GM12878 (cell line): ENCODE measurements around the gene PPP1R14B. TPM values are rescaled to one million over a fixed set of nuclear protein-coding genes. Genes with fewer than 3 reads are reported as not detected.

ENCODE experiments used
- ATAC-seq: fragments of 200-7000 bp; cut with Tn5 transposase; 3 replicates; pipeline ENCODE4 v1.9.1; 2020; ENCODE audit warnings: mild to moderate bottlenecking, moderate library complexity
- BruUV-seq: library from RNA; stranded (reverse); fragments of 400-500 nt; replicated peaks from 2 replicates; lab custom pipeline; 2021; lab: Mats Ljungman, UMichigan
- CTCF ChIA-PET: fragments of 300-600 bp; sonication (Branson Sonifier 250); formaldehyde crosslinking; extraction: SDS; loops from one replicate; lab custom pipeline; 2021; ENCODE audit warnings: inconsistent platforms; lab: Yijun Ruan, JAX
- POLR2A ChIA-PET: fragments of 350-600 bp; formaldehyde crosslinking; extraction: SDS; loops from one replicate; lab custom pipeline; 2021; ENCODE audit warnings: inconsistent platforms; lab: Charles Lee
- RAD21 ChIA-PET: fragments of 300-600 bp; sonication (Branson Sonifier 250); formaldehyde crosslinking; loops from one replicate; lab custom pipeline; 2023; ENCODE audit warnings: antibody characterized with exemption; ENCODE audit not compliant: unreplicated experiment; lab: Charles Lee
- SMC1A ChIA-PET: fragments of 300-600 bp; sonication (Branson Sonifier 250); formaldehyde crosslinking; loops from one replicate; lab custom pipeline; 2023; ENCODE audit not compliant: unreplicated experiment, uncharacterized antibody; lab: Charles Lee
- DNase-seq: peaks from one replicate; pipeline ENCODE4 v3.0.0-alpha.2; 2011; ENCODE audit warnings: low read depth, low spot score
- FAIRE-seq: peaks from 3 replicates; lab custom pipeline; 2011; peaks lifted over from hg19 to GRCh38; lab: Jason Lieb, UNC
- H2AFZ ChIP-seq: 2 replicates; pipeline ENCODE4 v1.6.0; 2011; ENCODE audit warnings: low read depth, low read length, control low read depth; ENCODE audit not compliant: control insufficient read depth
- H3K27ac ChIP-seq: 2 replicates; pipeline ENCODE4 v1.5.1; 2011; ENCODE audit warnings: control low read depth; ENCODE audit not compliant: control insufficient read depth, insufficient read depth
- H3K27me3 ChIP-seq, 2 experiments: replicated peaks in 1 of 2; 2 replicates each; pipeline versions ENCODE4 v1.6.0 to v1.6.1; 2011; ENCODE audit warnings: low read length in 1 of 2; ENCODE audit not compliant: control insufficient read depth in 2 of 2, insufficient read depth in 2 of 2
- H3K36me3 ChIP-seq, 2 experiments: 2 replicates each; pipeline ENCODE4 v1.5.1; 2011; ENCODE audit warnings: low read length in 1 of 2; ENCODE audit not compliant: control insufficient read depth in 2 of 2, insufficient read depth in 2 of 2
- H3K4me1 ChIP-seq: 2 replicates; pipeline ENCODE4 v1.6.1; 2011; ENCODE audit warnings: mild to moderate bottlenecking, low read length, moderate library complexity, mixed read lengths; ENCODE audit not compliant: control insufficient read depth, insufficient read depth
- H3K4me2 ChIP-seq: 2 replicates; pipeline ENCODE4 v1.6.0; 2011; ENCODE audit warnings: control low read depth; ENCODE audit not compliant: control insufficient read depth, insufficient read depth
- H3K4me3 ChIP-seq: fragments of 200-600 bp; sonication (generic); 2 replicates; pipeline ENCODE4 v1.5.1; 2016
- H3K79me2 ChIP-seq: 2 replicates; pipeline ENCODE4 v1.6.0; 2011; ENCODE audit warnings: low read length; ENCODE audit not compliant: control insufficient read depth, insufficient read depth
- H3K9ac ChIP-seq: 2 replicates; pipeline ENCODE4 v1.8.0; 2011; ENCODE audit warnings: low read length, control low read depth, mixed read lengths; ENCODE audit not compliant: control insufficient read depth, insufficient read depth
- H3K9me3 ChIP-seq: replicated peaks from 3 replicates; pipeline ENCODE4 v1.5.1; 2011; ENCODE audit warnings: mild to moderate bottlenecking, low read length; ENCODE audit not compliant: control insufficient read depth, insufficient read depth
- H4K20me1 ChIP-seq: 2 replicates; pipeline ENCODE4 v1.6.0; 2011; ENCODE audit not compliant: control insufficient read depth, insufficient read depth
- CHD1 ChIP-seq: IDR thresholded peaks from 2 replicates; pipeline ENCODE4 v1.6.1; 2012; ENCODE audit warnings: low read depth, low read length, improper control_type of control experiment
- CHD2 ChIP-seq: IDR thresholded peaks from 2 replicates; pipeline ENCODE4 v1.6.1; 2011; ENCODE audit warnings: low read depth, low read length, improper control_type of control experiment, borderline replicate concordance
- FOS ChIP-seq: IDR thresholded peaks from 3 replicates; pipeline ENCODE4 v1.6.1; 2011; ENCODE audit warnings: borderline replicate concordance; ENCODE audit not compliant: insufficient read length; ENCODE audit errors: extremely low read depth
- IKZF1 ChIP-seq: fragments of 450-650 bp; conservative IDR thresholded peaks from 2 replicates; pipeline ENCODE4 v1.6.1; 2017; ENCODE audit warnings: antibody characterized with exemption, mild to moderate bottlenecking
- KLF5 ChIP-seq: fragments of 450-650 bp; IDR thresholded peaks from 2 replicates; pipeline ENCODE4 v1.6.1; 2014; ENCODE audit warnings: mild to moderate bottlenecking; ENCODE audit not compliant: partially characterized antibody
- MEF2A ChIP-seq: IDR thresholded peaks from 2 replicates; pipeline ENCODE4 v1.6.1; 2011; ENCODE audit warnings: low read depth, mild to moderate bottlenecking, low read length, moderate library complexity; ENCODE audit not compliant: insufficient read depth
- MTA3 ChIP-seq: IDR thresholded peaks from 2 replicates; pipeline ENCODE4 v1.6.1; 2012; ENCODE audit warnings: low read length, inconsistent platforms, borderline replicate concordance
- NR2F1 ChIP-seq: fragments of 450-650 bp; conservative IDR thresholded peaks from 2 replicates; pipeline ENCODE4 v1.6.1; 2017; ENCODE audit warnings: mild to moderate bottlenecking
- PRDM15 ChIP-seq: fragments of 450-650 bp; formaldehyde crosslinking; IDR thresholded peaks from 2 replicates; pipeline ENCODE4 v1.4.0; 2020; ENCODE audit warnings: mild to moderate bottlenecking, moderate library complexity
- RCOR1 ChIP-seq: conservative IDR thresholded peaks from 2 replicates; pipeline ENCODE4 v1.6.1; 2012; ENCODE audit warnings: low read depth, low read length, improper control_type of control experiment
- SREBF2 ChIP-seq: IDR thresholded peaks from 2 replicates; pipeline ENCODE4 v1.6.1; 2012; ENCODE audit warnings: mild to moderate bottlenecking, low read length
- STAT1 ChIP-seq: fragments of 450-650 bp; conservative IDR thresholded peaks from 2 replicates; pipeline ENCODE4 v1.6.1; 2014; ENCODE audit warnings: antibody characterized with exemption, mild to moderate bottlenecking
- TAF1 ChIP-seq: IDR thresholded peaks from 2 replicates; pipeline ENCODE4 v1.6.1; 2011; ENCODE audit warnings: mild to moderate bottlenecking, low read depth, low read length, borderline replicate concordance
- ZBTB33 ChIP-seq: fragments of 450-650 bp; IDR thresholded peaks from 2 replicates; pipeline ENCODE4 v1.6.1; 2017; ENCODE audit warnings: mild to moderate bottlenecking
- ZNF384 ChIP-seq: IDR thresholded peaks from 2 replicates; pipeline ENCODE4 v1.6.1; 2012; ENCODE audit warnings: low read depth, mild to moderate bottlenecking, low read length, improper control_type of control experiment, borderline replicate concordance
- WGBS: methylation state at CpG from one replicate; pipeline ENCODE4 v1.1.6; 2016; ENCODE audit warnings: low lambda C conversion rate; ENCODE audit not compliant: insufficient replicate concordance, insufficient coverage; ENCODE audit errors: missing lambda C conversion rate; 5-methylcytosine and 5-hydroxymethylcytosine counted together
- in situ Hi-C: fragments of 300-500 bp; cut with MboI; formaldehyde crosslinking; loops from 9 replicates; pipeline ENCODE4 v1.14.3; 2018; ENCODE audit warnings: mixed read lengths
- intact Hi-C: fragments of 100-400 bp; cut with micrococcal nuclease; formaldehyde crosslinking; loops from one replicate; pipeline ENCODE4 v1.14.2; 2022; ENCODE audit not compliant: unreplicated experiment
- polyA plus RNA-seq, 11 experiments: library from polyadenylated mRNA; depleted of rRNA in 4 of 11; unstranded in 6 of 11; stranded (reverse) in 5 of 11; fragments of >200 nt; fragmentation: Nextera tagmentation in 4 of 11; fragmentation: Illumina TruSeq in 1 of 11; extraction: Ambion mirVana in 4 of 11; extraction: Trizol in 1 of 11; gene quantifications; 1 replicate in 1 of 11; 2 replicates in 10 of 11; pipeline versions ENCODE4 v1.2.1 to v1.2.3, GENCODE V29; 2011 to 2016; ENCODE audit warnings: inconsistent platforms in 2 of 11, missing spikeins in 2 of 11, low read depth in 1 of 11
- total RNA-seq, 4 experiments: library from RNA; depleted of rRNA in 3 of 4; stranded (reverse); fragments of >200 nt in 3 of 4; fragmentation: Illumina TruSeq in 1 of 4; extraction: Trizol in 1 of 4; gene quantifications; 2 replicates each; pipeline versions ENCODE4 v1.2.1 to v1.2.3, GENCODE V29; 2013 to 2021
- TF ChIP-seq, protein P1 (sequence below): fragments of 450-650 bp; IDR thresholded peaks from 2 replicates; pipeline ENCODE4 v1.6.1; 2017; ENCODE audit warnings: antibody characterized with exemption, mild to moderate bottlenecking, moderate library complexity

Gene PPP1R14B
- total and polyA plus RNA-seq, 10 of the 15 experiments (the other 5 are each of a cell fraction or from before 2014, with no cell fraction given), result 8.4 to 283 (median 124) TPM

DNA sequence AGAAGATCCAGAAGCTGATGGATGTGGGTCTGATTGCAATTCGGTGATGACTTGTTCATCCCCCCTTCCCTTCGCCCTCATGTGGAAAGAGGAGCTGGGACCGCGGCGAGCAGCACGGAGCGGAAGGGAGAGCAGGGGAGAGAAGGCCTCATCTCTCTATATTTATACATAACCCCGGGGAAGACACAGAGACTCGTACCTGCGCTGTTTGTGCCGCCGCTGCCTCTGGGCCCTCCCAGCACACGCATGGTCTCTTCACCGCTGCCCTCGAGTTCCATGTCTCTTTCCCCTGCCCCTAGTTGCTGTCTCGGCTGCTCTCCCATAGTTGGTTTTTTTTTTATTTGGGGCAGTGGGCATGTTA is 42.7 kb downstream of the PPP1R14B start:
- H3K4me3 ChIP-seq, result no peak overlapping the region
- BruUV-seq, result TSS peak; percentile 28
- in situ Hi-C loops (loop anchor here (5.0 kb wide), 1 partner anchor 98 kb away; the partner anchor contains the start of gene CATSPERZ), intact Hi-C loops (loop anchor here (1.0 to 2.0 kb wide), 3 partner anchors 17 to 100 kb away; partner anchors contain the start of genes FKBP2 and STIP1)
- no peak overlapping the region for H2AFZ ChIP-seq
- no peak overlapping the region for H3K9ac ChIP-seq
- no peaks in the 10 kb centered on the region for H3K27me3 ChIP-seq
- TF ChIP-seq IKZF1, result no peak
- no peak for TF ChIP-seq SREBF2
- TF ChIP-seq RCOR1, result no peak
- TF ChIP-seq MTA3, result no peak
- TF ChIP-seq ZBTB33, result no peak
- no peak for TF ChIP-seq STAT1
- TF ChIP-seq PRDM15 (CRISPR knock-in tag), result no peak
- no peak for TF ChIP-seq TAF1
- no peak for TF ChIP-seq MEF2A
- TF ChIP-seq, protein P1, sequence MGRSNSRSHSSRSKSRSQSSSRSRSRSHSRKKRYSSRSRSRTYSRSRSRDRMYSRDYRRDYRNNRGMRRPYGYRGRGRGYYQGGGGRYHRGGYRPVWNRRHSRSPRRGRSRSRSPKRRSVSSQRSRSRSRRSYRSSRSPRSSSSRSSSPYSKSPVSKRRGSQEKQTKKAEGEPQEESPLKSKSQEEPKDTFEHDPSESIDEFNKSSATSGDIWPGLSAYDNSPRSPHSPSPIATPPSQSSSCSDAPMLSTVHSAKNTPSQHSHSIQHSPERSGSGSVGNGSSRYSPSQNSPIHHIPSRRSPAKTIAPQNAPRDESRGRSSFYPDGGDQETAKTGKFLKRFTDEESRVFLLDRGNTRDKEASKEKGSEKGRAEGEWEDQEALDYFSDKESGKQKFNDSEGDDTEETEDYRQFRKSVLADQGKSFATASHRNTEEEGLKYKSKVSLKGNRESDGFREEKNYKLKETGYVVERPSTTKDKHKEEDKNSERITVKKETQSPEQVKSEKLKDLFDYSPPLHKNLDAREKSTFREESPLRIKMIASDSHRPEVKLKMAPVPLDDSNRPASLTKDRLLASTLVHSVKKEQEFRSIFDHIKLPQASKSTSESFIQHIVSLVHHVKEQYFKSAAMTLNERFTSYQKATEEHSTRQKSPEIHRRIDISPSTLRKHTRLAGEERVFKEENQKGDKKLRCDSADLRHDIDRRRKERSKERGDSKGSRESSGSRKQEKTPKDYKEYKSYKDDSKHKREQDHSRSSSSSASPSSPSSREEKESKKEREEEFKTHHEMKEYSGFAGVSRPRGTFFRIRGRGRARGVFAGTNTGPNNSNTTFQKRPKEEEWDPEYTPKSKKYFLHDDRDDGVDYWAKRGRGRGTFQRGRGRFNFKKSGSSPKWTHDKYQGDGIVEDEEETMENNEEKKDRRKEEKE, result no peak
- no peak for TF ChIP-seq ZNF384
- TF ChIP-seq CHD1, result no peak
- TF ChIP-seq CHD2, result no peak
- no peak for TF ChIP-seq FOS
- TF ChIP-seq KLF5, result no peak
- no peak for TF ChIP-seq NR2F1
- no peaks in the 10 kb centered on the region for H4K20me1 ChIP-seq
- no peak for FAIRE-seq
- no peak overlapping the region for H3K27ac ChIP-seq
- 86% methylated on average over 16 of the region's 16 CpGs for WGBS
- peaks cover 37% of the 10 kb centered on the region for H3K79me2 ChIP-seq
- ChIA-PET SMC1A (interaction anchor here (0.6 to 5.5 kb wide), 19 partner anchors 8 to 151 kb away, joined by 3 to 98 read pairs (median 5); partner anchors contain the start of genes CATSPERZ, ESRRA, FKBP2 and NUDT22), CTCF (interaction anchor here (0.6 to 9.7 kb wide), 25 partner anchors 9 to 367 kb away, joined by 3 to 238 read pairs (median 5); partner anchors contain the start of genes BAD, CATSPERZ, DNAJC4 and ESRRA), POLR2A (interaction anchor here (0.6 to 5.8 kb wide), 12 partner anchors 12 to 113 kb away, joined by 3 to 85 read pairs (median 23); partner anchors contain the start of genes CATSPERZ, ESRRA, FKBP2 and NUDT22), RAD21 (interaction anchor here (1.0 to 6.6 kb wide), 18 partner anchors 10 to 156 kb away, joined by 3 to 125 read pairs (median 8); partner anchors contain the start of genes BAD, CATSPERZ, DNAJC4 and ESRRA)
- DNase-seq, result no peak
- peaks cover 31 to 33% of the 10 kb centered on the region in 2 experiments for H3K36me3 ChIP-seq
- ATAC-seq, result no peak
- no peak overlapping the region for H3K4me2 ChIP-seq
- H3K4me1 ChIP-seq, result peaks cover 26% of the 10 kb centered on the region
- no peaks in the 10 kb centered on the region for H3K9me3 ChIP-seq
